NCI-H345 (cell line): Measurements from ENCODE around the gene CELA1.

ENCODE experiments used
- DNase-seq: peaks from one replicate; lab custom pipeline; 2025; lab: John Stamatoyannopoulos, UW

Gene CELA1

DNA sequence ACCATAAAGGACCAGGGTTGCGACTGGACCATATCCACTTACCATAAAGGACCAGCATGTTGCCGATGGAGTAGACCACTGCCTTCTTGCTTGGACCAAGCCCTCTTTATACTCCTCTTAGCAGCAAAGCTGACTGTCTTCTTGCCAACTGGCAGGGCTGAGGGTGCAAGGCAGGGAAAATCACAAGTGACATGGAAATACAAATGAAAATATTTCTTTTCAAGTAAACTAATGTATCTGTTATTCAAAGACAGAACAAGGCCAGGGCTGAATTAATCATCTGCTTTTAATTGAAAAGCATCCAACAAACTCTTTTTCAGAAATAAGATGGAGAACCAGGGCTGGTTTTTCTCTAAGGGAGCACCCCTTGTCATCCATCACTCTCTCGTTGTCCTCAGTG, at the start of gene CELA1:
CELA1 (minus strand) TSS at position 99 of the 400 bp plus-strand sequence; CDS start at position 58, 41 bp downstream.
- DNase-seq = no peak

DNA sequence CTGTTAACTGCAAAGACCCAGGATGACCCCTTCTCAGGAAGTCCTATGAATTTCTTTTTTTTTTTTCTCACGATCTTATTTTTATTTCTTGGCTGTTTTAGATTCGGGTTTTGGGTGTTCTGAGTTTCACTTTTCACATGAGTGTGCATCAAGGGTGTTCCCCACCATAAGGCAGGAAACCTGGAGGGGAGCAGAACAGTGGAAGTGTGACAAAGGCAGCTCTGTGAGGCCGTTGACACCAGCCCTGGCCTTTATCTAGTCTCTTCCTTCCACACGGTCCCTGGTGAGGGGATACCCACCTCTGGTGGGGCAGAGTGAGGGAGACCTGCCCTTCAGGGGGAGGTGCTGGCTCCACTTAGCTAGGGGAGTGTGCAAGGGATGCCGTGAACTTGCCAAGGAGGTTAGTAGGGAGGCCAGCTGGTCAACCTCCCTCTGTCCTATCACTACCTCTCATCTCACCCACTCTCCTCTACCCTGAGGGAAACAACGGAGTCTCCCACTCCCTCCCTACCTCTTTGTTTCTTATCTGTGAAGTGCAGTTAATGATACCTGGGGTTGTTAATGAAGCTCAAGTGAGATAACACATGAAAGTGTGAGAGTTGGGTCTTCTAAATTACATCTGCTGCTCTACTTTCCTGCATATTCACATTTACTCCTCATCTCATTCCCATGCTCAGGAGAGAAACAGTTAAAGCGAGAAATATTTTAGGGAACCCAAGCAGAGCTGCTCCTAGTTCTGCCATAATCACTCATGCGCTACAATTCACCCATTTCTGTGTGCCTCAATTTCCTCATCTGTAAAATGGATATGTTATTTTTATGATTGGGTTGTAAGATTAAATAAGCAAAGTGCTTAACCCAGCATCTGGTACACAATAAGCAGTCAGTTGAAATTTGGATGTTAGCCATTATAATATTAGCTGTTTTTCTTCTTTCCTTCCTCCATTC, 49.1 kb upstream of the CELA1 start:
- DNase-seq = no peak

DNA sequence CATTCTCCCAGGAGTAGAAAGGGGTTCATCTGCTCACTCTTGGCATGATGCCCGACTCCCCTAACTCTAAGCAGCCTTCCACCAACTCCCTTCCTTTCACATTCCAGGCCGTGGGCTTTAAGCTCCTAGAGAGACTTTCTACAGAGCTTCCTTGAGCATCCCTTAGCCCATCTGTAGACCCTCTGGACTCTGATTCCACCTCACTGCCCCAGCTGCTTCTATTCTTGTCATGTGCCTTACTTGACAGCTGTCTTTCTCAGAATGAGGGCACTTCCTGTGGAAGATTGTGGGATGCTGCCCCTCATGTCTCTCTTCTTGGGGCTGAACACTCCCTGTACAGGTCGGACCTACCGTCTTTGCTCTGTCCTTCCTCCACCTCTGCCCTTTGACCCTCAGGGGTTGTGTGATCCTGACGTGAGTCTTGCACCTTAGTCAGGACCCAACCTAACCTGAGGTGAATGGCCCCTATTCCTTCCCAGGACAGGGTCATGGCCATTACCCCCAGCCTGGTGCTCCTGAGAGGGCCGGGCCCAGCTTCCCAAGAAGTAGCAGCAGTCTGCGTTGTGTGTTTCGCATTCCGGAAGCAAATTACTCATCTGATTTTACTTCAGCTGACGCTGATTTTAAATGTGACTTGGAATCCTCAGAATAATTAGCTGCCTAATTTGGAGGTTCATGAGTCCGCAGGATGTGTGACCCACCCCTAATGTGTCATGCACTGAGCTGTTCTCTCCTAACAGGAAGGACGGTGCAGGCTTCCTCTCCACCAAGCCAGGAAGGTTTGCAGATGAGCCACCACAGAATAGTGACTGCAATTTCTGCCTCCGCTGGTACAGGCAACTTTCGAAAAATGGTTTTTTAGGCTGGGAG, 47.4 kb upstream of the CELA1 start:
- DNase-seq = no peak

DNA sequence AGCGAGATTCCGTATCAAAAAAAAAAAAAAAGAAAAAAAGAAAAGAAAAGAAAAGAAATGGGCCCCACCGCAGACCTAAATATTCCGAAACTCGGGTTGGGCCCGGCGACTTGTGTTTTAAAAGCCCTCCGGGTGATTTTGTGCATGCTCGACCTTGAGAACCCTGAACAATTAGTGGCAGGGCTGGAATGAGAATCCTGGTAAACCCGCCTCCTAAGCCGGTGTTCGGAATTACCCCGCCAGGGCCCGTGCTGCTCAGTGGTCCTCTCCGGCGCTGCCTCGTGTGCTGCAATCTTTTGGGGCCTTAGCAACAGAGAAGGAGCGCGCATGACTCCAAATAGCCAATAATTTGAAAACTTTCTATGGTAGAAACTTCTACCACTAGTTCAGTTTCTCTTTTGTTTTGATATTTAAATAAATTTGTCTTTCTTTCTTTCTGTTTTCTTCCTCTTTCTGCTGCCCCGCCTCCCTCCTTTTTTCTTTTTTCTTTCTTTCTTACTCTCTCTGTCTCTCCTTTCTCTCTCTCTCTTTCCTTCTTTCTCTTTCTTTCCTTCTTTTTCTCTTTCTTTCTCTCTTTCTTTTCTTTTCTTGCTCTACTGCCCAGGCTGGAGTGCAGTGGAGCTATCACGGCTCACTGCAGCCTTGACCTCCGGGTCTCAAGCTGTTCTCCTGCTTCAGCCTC, 46.2 kb upstream of the CELA1 start:
- no peak for DNase-seq

DNA sequence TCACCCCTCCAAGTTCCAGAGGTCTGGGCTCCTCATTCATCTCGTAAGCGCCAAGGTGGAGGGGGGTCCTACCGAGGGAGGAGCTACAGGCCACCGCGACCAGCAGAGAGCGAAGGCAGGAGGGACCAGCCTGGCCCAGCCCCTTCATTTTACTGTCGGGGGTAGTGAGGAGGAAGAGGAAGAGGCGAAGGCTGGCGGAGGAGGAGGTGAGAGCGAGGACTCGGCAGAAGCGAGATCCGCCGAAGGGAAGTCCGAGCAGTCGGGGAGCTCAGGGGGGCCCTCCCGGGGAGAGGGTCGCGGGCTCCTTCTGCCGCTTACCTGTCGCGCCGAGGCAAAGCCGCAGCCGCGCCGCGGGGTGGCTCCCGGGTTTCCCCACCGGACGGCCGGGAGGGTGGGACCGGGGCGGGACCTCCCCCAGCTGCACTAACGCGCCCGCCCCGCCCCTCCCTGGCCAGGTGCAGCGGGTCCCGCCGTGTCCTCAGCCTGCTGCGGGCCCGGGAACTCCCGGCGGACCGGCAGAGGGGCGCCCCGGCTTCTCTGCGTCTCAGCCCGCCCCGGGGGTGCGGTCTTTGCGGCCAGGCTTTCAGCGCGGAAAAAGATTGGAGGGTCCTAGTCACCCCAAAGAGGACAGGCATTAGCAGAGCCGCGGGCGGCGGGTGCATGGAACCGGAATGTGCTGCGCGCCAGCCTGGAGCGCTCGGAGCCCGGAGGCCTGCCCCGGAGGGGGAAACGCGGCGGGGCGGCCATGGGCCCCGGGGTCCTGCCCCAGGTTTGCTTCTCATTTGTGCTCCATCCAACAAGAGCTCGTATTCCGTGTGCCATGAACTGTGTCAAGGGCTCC, 45.0 kb upstream of the CELA1 start, which contains the start of gene GALNT6:
GALNT6 (minus strand) TSS at position 124 of the 841 bp plus-strand sequence. CDS start 11,625 bp downstream, outside the sequence.
- peak; percentile 41 for DNase-seq

DNA sequence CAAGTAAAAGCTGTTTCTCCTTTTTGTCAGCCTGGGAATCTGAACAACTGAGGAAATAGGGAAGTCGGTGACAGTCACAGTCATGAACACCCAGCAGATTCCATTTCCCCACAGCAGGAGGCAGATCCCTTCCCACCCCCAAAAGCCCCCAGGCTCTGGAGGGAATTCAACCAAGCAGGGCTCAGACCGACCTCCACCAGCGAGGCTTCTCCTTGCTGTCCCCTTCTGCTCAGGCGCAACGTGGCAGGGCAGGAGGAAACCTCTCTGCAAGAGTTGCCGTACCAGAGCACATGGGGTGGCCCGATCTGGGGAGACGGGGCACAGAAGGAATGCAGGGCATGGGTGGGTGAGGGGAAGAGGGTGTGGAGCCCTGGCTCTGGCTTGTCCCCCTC, 44.4 kb upstream of the CELA1 start:
- DNase-seq = no peak

DNA sequence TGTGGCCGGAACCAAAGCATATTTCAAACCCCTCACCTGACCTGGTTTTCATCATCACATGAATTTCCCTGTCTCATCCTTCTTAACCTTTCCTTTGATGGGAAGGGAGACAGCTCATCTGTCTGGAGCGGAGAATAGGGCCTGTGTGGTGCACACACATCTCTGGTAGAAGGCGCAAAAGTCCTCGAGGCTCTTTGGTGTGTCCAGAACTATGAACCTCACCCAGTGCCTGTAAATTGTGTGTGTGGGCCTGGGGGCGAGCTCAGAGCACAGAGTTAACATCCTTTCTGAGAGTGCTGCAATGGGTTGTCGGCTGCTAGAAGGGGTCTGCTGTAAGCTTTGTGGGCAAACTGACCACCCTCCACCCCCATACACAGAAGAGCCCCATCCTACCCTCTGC, 44.0 kb upstream of the CELA1 start:
- no peak for DNase-seq

DNA sequence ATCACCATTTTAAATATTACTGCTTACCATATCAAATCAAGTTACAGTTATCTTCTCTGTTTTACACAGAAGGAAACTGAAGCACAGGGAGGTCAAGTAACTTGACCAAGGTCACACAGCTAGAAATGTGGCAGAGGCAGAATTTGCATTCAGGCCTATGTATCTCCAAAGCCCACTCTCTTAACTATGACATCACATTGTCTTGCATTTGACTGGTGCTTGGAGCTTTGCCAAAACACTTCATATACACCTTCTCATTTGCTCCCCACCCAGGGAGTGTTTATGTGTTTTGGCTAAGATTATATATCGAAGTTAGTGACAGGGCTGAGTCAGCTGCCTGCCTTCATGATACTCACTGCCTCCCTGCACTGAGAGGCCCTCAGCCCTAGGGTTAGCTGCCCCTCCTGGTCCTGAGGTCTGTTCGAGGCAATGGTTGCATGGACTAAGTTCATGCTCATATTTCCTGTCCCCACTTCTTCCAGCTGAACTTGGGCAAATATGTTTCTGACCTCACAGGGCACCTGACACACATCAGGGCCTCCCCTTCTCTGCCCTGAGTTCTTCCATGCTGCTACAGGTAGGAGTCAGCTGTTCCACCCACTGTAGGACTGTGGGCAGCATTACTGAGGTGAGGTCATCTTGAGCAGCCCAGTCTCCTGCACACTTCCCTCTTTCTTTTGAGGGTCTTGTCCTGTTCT, 43.0 kb upstream of the CELA1 start:
- DNase-seq = no peak

DNA sequence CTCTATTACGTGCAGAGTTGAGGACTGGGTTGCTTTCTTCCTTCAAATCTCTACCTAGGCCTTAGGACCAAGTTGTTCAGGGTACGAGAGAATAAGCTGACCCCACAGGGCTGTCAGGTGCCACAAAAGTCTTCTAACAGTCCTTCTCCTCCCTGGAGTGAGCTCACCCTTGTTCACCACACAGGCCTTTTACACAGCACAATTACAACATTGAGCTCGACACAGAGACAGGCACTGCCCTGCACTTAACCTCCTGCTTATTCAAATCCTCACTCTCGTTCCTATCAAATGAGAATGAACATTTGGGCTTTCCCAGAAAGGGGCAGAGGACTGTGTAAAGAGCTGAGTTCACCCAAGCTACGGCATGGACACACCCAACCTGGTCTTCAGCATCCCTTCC, 42.4 kb upstream of the CELA1 start:
- DNase-seq = no peak

DNA sequence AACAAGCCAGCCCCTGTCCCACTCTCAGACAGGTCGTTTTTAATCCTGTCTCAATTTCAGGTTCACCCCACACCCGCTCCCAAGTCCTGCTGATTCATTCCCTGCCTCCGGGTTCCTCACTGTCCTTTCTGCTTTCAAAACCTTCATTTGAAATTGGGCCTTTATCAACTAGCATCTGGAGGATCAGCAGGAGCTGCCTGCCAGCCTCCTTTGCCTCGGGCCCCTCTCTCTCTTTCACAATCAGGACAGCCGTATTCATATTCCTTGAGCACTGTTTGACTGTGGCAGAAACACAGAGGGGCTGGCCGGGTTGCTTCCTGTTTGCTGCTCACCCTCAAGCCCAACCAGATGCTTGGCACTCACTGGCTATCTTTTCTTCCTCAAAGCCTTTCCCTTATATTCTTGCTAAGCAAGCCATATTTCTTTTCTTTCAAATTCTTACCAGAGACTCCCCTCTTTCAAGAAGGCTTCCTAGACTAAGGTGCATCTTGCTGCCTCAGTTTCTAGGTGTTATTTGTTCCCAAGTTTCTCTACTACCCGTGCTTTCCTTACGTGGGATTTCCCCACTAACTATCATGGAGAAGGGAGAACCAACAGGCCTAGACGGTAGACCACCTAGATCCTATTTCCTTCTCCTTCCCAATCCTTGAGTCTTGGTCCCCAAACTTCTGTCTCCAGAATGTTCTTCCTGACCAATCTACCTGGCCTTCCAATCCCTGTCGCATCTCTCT, 41.8 kb upstream of the CELA1 start:
- no peak for DNase-seq

DNA sequence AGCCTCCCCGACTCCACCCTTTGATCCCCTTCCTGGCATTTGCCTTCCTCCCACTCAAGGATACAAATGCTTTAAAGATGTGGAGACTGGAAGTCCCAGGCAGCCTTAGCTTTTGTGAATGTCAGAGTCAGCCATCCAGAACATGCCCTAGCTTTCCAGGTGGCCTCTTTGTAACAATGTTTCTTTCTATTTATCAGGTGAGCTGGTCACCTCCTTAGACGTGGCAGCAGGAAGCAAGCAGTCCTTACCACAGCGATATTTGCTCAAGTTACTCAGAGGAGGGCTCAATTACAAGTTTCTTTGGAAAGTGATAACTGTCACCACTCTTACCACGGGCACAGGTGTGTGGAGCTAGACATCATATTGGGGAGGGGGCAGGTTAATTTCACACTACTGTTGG, 39.9 kb upstream of the CELA1 start:
- DNase-seq = no peak

DNA sequence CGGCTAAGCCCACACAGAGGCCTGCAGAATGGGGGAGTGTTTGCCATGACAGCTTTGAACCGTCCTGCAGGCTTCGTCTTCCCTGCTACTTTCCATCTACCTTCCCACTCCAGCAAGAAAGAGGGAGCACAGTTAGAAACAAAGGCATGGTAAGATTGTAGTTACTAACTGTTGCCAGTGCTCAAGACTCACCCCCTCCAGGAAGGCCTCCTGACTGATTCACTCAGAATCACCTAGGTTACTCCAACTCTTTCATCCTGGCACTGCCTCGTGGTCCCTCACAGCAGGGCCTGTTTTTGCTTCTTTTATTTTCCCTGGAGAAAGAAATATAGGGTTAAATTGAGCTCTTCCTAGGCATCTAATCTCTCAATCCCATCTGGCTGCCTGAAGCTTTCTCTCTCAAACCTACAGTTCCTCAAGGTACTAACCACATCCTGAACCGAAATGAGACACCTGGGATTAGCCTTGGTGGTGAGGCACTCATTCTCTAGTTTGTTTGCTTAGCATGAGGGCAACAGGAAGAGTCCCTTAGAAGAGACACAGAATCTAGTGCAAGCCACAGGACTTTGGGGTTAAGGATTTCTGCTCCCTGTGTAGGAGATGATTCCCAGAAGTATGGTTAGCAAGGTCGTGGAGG, 36.9 kb upstream of the CELA1 start:
- DNase-seq = no peak

DNA sequence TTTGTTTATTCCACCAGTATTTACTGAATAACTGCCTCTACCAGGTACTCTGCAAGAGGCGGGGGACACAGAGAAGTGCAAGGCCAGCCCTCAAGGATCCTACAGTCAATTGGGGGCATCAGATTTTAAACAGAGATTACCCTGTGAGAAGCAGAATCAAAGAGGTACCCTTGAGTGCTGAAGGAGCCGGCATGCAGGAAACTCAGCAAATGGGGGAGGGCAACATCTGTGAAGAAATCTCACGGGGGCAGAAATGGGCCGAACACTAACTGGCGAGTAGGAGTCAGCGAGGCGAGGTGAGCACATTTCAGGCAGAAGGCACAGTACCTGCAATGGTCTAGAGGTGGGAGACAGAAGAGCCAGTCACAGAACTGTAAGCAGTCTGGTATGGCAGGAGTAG, 35.7 kb upstream of the CELA1 start:
- DNase-seq = no peak

DNA sequence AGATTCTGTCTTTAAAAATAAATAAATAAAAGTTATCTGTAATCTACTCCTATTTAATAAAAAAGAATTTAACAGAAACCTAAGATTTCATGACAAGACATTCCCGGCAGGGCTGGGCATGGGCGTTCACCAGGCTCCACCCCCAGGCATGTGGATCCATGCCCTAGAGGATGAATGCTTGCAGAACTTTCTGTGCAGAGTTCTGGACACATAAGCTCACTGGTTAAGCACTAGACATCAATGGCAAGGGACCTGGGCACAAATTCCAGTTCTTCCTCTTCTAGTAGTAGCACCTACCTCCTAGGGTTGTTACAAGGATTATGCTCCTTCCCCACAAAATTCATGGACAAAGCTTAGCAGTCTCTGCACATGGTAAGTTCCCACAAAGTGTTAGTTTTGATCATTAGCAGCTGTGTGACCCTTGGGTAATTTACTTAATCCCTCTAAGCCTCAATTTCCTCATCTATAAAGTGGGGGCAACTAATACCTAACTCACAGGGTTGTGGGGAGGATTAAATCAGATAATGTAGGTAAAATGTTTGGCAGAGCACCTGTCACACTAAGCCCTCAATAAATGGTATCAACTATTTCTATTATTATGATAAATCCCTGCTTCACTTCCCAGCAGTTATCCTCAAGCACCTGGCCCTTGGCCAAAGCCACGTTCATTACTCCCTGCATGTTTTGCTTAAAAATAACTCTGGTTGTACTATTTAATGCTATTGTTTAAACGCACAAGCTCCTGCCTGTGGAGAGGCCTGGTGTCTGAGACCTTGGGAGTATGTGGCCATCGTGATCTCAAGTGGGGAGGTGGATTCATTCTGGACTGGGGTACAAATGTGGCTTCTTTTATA, 35.0 kb upstream of the CELA1 start:
- peak; percentile 31 for DNase-seq

DNA sequence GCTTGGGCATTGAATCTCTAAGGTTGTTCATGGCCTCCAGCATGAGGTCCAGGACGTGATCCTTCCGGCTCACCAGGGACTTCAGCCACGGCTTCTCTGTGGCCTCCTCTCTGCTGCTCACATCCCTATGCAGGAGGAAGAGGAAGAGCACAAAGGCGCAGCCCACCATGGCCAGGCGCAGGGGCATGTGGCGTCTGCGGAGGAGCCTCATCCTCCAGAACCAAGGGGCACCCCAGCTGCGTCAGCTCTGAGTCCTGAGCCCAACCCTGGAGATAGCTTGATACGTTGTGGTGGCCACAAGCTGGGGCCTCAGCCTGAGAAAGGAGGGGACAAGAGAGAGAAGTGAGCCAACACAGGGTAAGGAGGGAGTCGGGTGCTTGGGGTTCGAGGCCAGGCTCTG, 33.1 kb upstream of the CELA1 start:
- DNase-seq = no peak

DNA sequence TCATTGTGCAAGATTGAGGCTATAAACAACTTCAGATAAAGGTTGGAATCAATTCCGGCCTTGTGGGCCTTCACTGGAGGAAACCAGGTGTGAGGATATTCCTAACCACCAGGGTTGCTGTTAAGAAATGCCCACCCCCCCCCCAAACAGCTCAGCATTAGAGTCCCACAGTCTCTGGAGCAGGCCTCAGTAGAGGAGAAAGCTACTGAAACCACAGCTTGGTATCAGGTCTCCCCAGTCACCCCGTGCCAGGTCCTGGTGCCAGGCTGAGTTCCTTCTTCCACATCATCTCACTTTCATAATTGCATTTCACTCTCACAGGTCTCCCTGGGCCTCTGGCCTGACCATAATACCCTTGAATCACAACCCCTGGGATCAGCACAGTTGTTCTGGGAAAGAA, 32.3 kb upstream of the CELA1 start:
- no peak for DNase-seq

DNA sequence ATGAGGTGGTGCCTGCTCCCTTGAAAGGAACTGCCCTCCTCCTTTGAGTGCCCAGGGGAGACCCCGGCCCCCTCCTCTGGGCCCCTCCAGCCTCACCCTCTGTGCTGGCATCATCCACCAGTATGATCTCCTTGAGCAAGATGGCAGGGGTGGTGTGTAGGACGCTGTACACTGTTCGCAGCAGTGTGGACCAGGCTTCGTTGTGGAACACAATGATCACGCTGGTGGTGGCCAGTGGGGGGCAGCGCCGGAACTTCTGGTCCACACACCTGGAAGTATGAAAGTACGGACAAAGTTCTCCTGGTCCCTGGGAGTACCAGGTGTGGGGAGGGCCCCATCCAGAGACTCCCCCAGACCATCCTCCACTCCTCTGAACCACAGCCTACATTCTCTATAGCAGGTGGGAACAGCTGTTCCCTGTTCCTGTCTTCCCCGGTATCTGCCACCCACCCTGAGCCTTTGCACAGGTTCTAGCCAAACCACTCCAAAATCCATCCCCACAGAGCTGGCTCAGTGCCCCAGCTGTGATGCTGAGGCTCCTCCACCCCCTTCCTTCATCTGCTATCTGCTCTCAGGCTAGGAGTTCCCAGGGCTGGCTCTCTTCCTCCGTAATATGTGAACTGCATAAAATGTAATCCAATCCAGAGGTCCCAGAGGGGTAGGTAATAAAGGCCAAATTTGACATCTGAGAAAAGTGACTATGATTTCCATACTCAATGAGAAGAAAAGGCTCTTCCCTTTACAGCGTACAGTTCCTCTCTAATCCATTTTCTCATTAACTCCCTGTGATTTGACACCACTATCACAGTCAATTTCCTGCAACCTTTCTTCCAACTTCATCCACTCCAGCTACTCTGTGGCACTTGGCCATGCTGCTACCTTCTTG, 30.9 kb upstream of the CELA1 start:
- DNase-seq = peak; percentile 32
